SW480 (cell line): Measurements from ENCODE around the gene CYB561.

Source experiments
- DNase-seq: peaks from one replicate; pipeline ENCODE4 v3.0.0-alpha.2; 2016; ENCODE audit warnings: low spot score

The CYB561 gene

GRCh38 chr17:63431939-63432804 lies 13.9 kb downstream of the CYB561 start:
- DNase-seq: no peak

- no peak for DNase-seq
Measured at GRCh38 chr17:63431618-63431938, 14.5 kb downstream of the CYB561 start.

GRCh38 chr17:63430223-63430622 lies 15.9 kb downstream of the CYB561 start:
- DNase-seq: no peak

- no peak for DNase-seq
Measured at GRCh38 chr17:63429766-63430165, 16.3 kb downstream of the CYB561 start.

- no peak for DNase-seq
Measured at GRCh38 chr17:63426917-63427308, 19.2 kb downstream of the CYB561 start.

- no peak for DNase-seq
Measured at GRCh38 chr17:63426041-63426916, 19.8 kb downstream of the CYB561 start.

- peak; percentile 69 for DNase-seq
Measured at GRCh38 chr17:63425483-63425882, 20.6 kb downstream of the CYB561 start.

- no peak for DNase-seq
Measured at GRCh38 chr17:63423963-63424362, 22.1 kb downstream of the CYB561 start.

- DNase-seq: no peak
Measured at GRCh38 chr17:63423251-63423950, 22.7 kb downstream of the CYB561 start.

- DNase-seq: no peak
Measured at GRCh38 chr17:63421681-63422645, 24.1 kb downstream of the CYB561 start.

- no peak for DNase-seq
Measured at GRCh38 chr17:63420868-63421680, 25.0 kb downstream of the CYB561 start.

- DNase-seq: no peak
Measured at GRCh38 chr17:63419949-63420867, 25.9 kb downstream of the CYB561 start.

GRCh38 chr17:63419398-63419797 lies 26.7 kb downstream of the CYB561 start:
- DNase-seq: no peak

GRCh38 chr17:63418540-63418939 lies 27.6 kb downstream of the CYB561 start:
- no peak for DNase-seq

- no peak for DNase-seq
Measured at GRCh38 chr17:63414222-63414621, 31.9 kb downstream of the CYB561 start.

- DNase-seq: no peak
Measured at GRCh38 chr17:63413128-63413527, 33.0 kb downstream of the CYB561 start.

GRCh38 chr17:63412234-63412633 lies 33.9 kb downstream of the CYB561 start:
- DNase-seq: no peak

- DNase-seq: no peak
Measured at GRCh38 chr17:63407741-63408330, 38.3 kb downstream of the CYB561 start.
